HG03520 (cell line): ENCODE results near the gene LIPT2.

ENCODE experiments used
- ATAC-seq: cut with Tn5 transposase; IDR thresholded peaks from one replicate; pipeline ENCODE4 v1.9.1; 2021; ENCODE audit warnings: mild to moderate bottlenecking, moderate library complexity; ENCODE audit not compliant: unreplicated experiment

The LIPT2 gene

DNA sequence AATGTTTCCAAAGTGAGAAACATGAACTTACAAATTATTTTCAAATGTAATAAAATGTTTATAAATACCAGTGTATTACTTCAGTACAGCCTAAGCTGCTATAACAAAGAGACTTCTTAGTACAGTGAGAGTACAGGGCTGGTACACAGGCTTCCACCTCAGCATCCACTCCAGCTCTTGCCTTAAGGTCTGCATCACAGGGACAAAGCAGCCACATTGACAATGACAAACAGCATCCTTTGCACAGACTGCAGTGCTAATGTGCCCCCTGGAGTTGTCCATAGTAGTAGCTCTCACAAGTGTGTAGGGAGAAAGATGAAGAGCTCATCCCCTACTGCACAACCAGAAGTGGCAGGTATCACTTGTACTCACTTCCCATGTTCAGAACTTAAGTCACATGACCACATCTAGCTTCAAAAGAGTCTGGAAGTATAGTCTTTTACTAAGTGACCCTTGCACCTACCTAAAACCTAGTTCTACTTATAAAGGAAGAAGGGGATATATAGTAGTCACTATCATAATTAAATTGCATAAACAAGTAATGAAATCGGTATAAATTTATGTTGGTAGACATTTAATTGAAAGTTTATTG, 10.7 kb upstream of the LIPT2 start:
- no peak for ATAC-seq

DNA sequence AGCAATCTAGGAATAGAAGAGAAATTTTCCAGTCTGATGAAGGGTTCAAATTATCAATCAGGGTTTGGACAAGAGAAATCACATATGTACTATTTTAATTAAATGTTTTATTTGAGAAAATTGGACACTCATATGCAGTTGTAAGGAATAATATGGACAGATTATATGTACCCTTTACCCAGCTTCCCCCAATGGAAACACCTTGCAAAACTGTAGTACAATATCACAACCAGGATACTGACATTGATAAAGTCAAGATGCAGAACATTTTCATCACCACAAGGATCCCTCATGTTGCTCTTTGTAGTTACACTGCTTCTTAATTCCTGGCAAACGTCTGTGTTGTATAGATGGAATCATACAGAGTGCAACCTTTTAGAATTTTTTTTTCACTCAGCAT, 1.4 kb upstream of the LIPT2 start:
- ATAC-seq = no peak

DNA sequence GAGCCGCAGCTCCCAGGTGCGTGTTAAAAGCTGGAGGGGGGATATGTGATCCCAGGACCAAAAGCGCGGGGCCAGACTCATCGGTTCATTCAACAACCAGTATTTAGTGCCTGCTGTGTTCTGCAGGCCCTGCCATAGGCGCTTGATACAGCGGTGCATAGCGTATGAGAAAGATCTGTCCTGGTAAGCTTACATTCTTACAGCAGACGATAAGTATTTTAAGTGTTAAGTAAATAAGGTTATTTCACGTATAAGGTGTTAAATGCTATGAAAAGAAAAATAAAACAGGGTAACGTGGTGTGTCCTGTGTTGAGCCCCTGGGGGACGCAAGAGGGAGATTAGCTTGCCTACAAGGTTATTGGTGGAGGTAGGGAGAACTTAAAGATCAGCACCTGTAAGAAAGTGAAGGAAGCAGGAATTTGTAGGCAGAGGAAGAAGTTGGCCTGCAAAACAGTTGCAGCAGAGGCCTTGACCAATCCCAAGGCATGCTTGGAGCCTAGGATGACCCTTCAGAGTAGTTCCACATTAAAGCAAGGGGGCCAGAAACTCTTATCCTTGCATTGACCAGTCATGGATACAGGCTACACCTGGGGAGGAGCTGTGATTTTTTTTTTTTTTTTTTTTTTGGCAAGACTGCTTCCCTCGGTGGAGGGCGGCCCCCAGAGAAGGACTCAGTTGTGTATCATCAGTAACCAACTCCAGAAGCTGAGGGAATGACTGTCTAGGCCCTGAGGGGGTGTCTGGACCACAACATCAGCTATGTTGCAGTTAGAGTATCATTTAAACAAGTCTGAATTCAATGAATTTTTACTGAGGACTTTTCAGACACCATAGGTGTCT, 487 bp upstream of the LIPT2 start:
- ATAC-seq = no peak

DNA sequence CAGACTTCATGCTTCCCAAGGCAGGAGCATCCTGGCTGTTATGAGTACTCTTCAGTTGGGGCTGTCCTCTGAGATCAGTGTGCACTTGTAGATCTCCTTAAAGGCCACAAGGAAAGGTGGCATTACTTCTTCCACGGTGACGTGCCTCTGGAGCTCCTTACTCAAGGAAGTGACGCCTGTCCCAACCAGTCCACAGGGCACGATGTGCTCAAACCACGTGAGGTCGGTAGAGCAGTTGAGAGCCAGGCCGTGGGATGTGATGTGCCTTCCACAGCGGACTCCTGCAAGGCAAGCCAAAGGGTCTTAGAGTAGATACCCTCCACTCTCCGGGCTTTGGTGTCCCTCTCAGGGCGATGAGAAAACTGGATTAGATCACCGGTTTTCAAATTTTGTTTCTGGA, 1.4 kb downstream of the LIPT2 start:
- ATAC-seq = no peak

DNA sequence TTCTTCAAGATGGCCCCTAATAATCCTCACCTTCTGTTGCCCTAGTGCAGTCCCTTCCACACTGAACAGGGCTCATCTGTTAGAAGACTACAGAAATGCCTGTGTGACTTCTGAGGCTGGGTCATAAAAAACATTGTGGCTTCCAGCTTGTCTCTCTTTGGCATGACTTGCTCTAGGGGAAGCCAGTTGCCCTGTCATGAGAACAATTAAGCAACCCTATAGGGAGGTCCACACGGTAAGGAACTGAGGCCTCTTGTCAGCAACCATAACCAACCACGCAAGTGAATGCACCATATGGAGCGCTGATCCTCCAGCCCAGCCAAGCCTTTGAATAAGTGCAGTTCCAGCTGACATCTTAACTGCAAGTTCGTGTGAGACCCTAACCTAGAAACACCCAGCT, 2.6 kb downstream of the LIPT2 start:
- no peak for ATAC-seq

DNA sequence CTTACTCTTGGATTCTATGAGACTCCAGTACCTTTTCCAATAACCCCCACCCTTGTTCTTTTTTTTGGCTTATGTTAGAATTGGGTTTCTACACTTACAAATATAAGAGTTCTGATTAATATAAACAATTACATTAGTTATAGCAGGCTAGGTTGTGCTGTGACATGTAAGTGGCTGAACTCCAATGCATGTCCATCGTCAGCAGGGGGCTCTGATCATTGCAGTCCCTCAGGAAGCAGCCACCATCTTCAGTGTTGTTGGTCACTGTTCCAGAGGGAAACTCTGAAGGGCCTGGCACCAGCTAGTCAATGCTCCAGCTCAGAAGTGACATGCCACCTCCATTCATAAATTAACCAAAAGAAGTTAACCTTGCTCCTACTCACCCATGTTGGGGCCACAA, 5.6 kb downstream of the LIPT2 start:
- no peak for ATAC-seq

DNA sequence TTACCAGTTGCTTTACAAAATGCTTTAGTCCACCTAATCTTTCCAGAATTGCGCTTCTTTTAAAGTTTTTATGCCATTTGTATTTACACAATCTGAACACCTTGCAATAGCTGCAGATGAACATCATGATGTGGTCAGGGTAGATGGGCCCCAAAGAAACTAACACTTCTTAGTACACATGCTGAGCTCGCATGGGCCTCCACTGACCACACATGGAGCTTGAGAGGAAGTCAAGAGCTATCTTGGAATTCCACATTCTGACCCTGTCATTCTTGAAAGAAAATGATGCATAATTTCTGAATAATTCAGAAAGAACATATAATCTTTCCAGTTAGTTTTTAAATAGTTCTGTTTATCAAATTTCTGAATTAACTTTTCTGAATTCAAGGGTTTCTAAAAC, 7.7 kb downstream of the LIPT2 start:
- ATAC-seq = no peak

DNA sequence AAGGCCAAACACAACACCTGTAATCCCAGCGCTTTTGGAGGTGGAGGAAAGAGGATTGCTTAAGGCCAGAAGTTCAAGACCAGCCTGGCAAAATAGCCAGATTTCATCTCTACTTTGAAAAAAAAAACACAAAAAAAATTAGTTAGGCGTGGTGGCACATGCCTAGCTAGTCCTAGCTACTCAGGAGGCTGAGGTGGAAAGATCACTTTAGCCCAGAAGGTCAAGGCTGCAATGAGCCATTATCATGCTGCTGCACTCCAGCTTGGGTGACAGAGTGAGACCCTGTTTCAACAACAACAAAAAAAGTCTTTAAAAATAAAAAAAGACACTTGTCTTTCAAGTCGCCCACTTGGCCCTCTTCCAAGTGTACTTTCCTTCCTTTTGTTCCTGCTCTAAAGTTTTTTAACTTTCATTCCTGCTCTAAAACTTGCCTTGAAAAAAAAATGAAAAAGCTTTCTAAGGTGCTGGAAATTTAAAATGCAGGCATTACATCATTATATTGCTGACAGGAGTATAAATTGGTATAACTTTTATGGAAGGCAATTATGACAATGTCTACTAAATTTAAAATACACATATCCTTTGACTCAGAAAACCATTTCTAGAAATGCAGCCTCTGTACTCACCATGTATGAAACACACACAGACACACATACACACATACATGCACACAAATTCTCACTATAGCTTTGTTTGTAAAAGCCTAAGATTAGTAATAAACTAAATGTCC, 12.7 kb downstream of the LIPT2 start:
- no peak for ATAC-seq

DNA sequence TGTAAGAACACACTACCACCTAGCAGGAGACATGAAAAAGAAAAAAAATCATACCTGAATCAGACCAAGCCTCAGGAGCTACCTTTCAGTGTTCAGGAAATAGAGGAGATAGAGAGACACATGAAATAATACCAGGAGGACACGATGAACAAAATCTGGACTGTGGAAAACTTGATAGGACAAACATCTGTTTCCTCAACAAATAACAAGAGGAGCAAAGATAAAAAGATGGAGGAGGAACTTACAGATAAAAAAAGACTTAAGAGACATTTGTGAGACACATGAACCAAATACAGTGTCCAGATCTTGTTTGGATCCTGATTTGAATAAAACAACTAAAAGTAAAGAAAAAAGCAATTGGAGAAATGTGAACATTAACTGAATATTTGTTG, 13.8 kb downstream of the LIPT2 start:
- no peak for ATAC-seq

DNA sequence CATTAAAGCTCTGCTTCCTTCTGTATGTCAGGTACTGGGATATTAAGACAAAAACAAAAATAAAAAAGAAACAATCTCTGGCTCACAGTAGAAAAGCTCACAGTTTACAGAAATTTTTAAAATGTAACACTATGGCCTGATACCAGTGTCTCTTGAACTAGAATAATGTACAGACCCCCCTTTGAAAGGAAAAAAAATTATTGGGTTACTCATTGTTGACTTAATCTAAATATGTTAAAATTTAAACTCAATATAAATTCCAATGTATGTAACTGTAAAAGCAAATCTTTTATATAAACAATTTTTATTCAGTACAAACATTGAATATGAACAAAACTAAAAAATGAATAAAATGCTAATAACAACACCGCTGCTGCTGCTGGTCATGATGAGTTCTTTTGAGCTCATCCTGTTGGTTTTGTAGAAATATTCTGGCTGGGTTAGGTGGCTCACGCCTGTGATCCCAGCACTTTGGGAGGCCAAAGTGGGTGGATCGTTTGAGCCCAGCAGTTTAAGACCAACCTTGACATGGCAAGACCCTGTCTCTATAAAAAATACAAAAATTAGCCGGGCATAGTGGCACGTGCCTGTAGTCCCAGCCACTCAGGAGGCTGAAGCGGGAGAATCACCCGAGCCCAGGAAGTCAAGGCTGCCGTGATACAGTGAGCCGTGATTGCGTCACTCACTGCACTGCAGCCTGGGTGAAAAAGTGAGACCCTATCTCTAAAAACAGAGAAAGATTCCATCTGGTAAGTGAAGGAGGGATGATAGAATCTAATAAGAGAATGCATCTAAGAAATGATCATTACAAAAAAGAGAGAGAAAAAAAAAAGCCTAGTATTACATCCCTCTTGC, 14.4 kb downstream of the LIPT2 start:
- ATAC-seq = no peak

DNA sequence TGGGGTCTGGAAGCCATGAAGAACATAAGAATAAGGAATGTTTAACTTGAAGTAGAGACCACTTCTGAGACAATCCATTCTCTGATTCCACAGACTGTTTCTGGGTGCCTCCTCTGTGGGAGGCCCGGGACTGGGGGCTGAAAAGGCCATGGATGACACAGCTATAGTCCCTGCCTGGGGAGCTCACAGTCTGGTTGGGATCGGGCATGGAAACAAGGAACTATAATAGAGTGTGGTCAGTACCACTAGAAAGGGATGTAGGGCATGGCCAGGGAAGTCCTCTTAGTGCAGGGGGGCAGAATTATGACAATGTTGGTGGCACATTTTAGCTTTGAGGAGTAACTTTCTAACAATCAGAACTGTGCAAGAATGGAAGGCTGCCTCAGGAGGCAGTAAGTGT, 17.0 kb downstream of the LIPT2 start:
- no peak for ATAC-seq

DNA sequence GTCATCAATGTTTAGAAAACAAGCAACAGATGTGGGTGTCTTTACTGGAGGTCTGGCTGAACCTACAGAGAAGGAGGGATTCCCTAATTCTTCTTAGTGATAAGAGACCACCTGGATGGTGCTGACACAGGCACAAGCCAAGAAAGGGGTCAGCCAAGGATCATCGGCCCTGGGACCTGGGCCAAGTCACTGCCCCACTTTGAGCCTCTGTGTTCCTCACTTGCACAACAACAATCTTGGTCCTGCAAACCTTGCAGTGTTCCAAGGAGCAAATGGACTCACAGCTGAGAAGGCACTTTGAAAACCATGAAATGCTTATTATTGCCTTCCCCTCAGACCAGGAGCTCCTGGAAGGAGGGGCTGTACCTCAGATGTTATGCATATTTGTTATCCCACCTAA, 19.2 kb downstream of the LIPT2 start:
- no peak for ATAC-seq

DNA sequence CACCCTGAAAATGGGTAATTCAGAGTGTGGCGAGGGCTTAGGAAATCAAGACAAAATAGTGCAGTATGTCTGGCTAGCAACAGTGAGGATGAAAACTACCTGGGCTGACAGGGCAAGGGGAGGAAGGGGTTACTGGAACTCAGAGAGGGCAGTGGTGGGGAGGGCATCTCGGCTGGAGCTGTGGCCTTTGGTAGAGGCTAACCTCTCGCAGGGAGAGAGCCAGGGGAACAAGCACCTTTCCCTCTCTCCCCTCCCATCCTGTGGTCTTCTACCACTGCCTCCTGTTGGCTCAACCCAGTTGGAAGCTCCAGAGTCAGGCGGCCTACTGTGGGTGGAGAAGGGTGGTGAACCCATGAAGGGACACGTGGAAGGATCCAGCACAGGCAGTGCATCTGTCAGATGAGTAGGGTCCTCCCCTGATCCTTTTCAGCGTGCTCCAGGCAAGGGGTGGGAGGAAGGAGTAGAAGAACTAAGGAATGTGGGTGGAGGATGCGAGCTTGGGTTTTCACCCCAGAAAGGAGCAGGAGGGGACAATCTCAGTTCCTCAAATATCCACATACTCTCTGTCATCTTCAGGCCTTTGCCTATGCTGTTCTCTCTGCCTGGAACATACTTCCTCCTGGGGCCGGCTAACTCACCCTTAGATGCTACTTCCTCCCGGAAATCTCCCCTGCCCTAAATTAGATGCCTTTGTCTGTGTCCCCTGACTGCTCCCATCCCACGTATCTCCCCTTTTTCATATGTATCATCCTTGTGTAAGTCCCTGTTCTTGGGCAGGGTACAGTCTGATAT, 19.9 kb downstream of the LIPT2 start:
- ATAC-seq = no peak

DNA sequence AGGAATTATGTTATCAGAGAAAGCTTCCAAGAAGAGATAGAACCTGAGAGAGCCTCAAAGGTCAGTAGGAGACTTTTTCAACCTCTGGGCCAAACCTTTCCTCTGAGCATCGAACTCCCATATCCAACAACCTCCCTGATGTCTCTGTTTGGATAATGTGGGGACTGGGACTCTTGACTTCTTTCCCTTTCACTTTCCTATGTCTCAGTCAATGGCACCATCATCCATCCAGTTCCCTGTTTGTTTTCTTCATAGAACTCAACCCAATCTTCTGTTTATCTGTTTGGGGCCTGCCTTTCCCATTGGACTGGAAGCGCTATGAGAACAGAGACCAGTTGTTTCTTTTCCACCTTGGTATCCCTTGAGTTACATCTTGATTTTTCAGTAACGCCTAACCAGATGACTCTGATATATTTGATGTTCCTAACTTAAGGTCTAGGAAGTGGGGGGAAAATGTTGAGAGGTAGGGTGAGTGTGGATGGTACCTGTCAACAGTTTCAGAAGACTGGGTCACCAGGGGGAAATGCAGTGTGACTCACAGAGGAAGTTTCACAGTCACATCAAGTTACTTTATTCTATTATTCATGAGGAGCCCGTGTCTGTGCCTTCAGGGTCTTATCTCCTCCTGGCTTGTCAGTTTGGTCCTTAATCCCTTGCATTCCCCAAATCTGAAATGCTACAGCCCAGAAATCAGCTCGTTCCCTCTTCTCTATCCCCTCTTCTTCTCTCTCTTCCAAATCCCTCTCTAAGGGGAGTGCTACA, 21.7 kb downstream of the LIPT2 start:
- no peak for ATAC-seq

DNA sequence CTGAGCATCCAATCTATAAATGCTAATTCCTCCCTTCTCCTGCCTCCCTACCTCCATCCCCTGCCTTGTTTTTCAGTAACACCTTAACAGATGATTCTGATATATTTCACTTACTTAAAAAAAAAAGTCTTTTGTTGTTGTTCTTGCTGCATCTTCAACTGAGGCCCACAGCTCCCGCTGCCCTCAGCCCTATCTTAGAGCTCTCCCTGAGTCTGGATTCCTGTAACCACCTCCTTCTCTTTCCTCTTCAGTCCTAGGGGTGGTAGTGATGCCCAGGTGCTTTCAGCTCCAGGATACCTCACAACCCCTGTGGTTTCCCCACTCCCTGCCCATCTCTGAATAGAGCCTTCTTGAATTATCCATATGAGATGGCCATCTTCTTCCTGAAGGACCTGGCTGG, 22.5 kb downstream of the LIPT2 start:
- no peak for ATAC-seq

DNA sequence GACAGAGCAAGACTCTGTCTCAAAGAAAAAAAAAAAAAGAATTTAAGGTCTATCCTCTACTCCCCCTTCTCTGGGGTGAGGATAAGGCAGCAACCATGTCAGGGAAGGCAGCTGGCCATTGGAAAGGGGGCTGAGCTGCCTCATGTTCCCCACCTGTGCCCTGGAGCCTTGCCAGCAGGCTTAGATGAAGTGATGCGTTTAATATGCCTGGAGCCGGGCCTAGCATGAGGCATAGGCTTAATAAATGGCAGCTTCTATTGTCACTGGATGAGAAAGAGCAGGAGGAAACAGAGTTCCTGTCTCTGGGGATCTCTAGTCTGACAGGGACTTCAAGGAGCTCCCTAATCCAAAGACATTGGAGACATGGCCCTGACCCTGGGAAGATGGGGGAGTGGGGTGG, 23.0 kb downstream of the LIPT2 start:
- ATAC-seq = no peak

DNA sequence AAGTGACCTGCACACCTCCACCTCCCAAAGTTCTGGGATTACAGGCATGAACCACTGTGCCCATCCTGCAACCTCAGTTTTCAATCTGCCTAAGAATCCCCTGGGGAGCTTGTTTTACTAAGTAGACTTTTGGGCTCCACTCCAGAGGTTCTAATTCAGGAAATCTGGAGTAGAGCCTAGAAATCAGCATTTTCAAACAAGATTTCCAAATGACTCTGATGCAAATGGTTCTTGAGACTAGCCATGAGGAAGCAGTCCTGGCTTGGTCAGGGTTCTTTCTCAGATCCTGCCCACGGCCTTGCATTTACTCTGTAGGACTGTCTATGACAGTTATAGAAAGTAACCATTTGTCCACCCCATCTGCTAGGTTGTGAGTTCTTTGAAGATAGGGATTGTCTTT, 24.6 kb downstream of the LIPT2 start:
- ATAC-seq = no peak

DNA sequence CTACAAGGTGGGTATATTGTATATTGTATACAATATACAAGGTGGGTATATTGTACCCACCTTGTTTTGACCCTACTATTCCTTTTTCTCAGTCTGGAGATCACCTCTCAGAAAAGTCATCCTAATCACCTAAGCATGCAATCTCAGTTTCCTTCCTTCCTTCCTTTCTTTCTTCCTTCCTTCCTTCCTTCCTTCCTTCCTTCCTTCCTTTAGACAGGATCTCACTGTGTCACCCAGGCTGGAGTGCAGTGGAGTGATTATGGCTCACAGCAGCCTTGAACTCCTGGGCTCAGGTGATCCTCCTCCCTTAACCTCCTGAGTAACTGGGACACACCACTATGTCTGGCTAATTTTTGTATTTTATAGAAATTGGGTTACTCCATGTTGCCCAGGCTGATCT, 25.0 kb downstream of the LIPT2 start:
- no peak for ATAC-seq

DNA sequence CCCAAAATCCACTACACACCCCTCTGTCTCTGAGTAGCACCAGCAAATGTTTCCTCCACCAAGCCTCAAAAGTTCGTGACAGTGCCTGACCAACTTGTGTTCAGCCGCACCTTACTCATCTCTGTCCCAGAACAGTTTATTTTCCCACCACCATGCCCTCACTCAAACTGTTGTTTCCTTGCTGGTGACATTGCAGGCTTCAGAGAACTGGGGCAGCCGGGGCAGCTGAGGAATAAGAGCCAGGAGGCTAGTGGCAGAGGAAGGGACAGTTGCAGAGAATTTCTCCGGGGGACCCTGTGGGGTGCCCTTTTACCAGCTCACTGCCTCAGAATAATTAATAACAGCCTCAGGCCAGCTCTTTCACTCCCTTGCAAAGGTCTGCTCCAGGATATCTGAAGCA, 25.5 kb downstream of the LIPT2 start:
- no peak for ATAC-seq
